GM18498 (cell line): Measurements from ENCODE around the gene DIS3.
"Not testable (repeated sequence)": the region's sequence is repeated elsewhere in the genome, so short reads cannot be mapped to it uniquely, and the experiment has no call there.

ENCODE experiments used
- ATAC-seq: cut with Tn5 transposase; IDR thresholded peaks from one replicate; pipeline ENCODE4 v1.9.1; 2021; ENCODE audit warnings: mild to moderate bottlenecking, moderate library complexity; ENCODE audit not compliant: unreplicated experiment

Gene DIS3

GRCh38 chr13:72754111-72754510 is 27.6 kb downstream of the DIS3 start:
- ATAC-seq, result no peak

- no peak for ATAC-seq
These were observed 30.5 kb downstream of the DIS3 start for GRCh38 chr13:72751220-72751619.

DNA sequence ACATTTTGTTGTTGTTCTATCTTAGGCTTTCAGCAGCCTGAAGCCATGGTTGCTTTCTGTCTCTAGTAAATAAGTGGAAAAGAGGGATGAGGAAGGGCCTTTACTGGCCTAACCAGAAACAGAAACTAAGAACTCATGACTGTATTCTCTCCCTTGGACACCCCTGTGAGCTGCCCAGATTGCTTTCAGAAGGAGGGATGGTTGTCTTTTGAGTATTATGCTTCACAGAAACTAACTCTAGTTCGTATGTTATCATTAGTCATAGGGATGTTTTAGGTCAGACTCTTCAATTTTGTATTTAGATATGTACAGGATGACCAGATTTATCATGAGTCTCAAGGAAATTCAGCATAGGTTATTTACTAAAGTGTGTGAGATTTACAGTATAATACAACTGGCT is 36.4 kb downstream of the DIS3 start:
- ATAC-seq, result no peak

- no peak for ATAC-seq
These were observed 41.7 kb downstream of the DIS3 start for GRCh38 chr13:72740015-72740414.

- no peak for ATAC-seq
These were observed 44.7 kb downstream of the DIS3 start for GRCh38 chr13:72737033-72737432.

DNA sequence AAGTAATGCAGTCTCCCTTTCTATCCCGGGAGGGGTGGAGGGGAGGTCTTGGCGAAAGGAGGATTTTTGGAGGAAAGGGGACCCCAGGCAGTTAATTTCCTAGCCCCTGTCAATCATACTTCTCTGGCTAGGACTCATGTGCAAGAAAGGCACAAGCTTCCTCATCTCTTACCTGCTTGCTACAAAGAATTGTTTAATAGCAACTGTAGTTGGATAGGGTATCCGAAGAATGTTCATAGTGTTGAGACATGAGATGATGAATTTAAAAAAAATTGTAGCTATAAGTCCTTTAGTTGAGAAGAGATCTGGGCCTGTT is 53.5 kb downstream of the DIS3 start:
- ATAC-seq, result no peak

DNA sequence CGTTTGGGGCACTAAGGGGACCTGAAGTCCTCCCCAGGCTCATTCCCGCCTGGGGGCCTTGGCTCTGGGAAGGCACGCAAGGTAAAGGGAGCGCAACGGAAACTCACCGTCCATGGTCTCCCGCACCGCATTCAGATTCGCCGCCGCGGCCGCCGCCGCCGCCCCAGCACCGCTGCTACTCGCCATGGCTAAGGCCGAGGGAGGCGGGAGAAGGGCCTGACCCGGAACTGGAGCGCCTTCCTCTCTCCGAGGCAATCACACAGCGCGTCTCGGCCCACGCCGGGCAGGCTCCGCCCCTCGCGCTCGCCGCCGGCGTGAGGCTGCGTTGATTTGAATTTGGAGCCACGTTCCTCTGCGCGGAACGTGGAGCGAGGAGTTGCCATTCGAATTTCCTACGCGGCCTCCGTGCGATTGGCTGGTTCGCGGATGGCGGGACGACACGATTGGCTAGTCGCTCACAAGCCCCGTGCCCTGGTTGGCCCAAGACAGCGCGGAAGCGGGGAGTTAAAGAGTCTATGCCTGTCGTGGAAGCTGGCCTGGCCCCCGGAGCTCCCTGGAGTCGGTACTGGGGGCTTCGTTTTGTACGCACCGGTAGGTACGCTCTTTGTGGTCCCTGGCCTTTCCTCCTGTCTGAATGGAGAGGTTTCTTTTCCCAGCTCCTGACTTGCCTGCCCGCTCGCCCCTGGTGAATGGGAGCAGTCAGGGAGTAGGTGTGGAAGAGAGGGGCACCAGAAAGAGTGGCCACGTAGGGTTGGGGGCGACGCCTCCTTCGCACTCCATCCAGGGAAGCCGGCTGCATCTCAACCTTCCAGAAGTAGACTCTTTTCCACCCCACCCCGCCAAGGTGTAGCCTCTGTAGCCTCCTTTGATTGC is 54.0 kb downstream of the DIS3 start, which contains the start of the genes BORA and MZT1:
BORA (plus strand) TSS at position 507 of the 873 bp plus-strand sequence. CDS start 1,018 bp downstream, outside the sequence.
MZT1 (minus strand) TSS at position 213 of the 873 bp plus-strand sequence; CDS start at position 186, 27 bp downstream.
- ATAC-seq, result peak; percentile 96

GRCh38 chr13:72726726-72727416 is 54.8 kb downstream of the DIS3 start:
- ATAC-seq, result peak; percentile 29

GRCh38 chr13:72726185-72726584 is 55.5 kb downstream of the DIS3 start:
- not testable (repeated sequence) for ATAC-seq

GRCh38 chr13:72716776-72717175 is 64.9 kb downstream of the DIS3 start:
- ATAC-seq, result no peak
